Activated naive CD4-positive, alpha-beta T cell treated with anti-CD3 and anti-CD28 coated beads, Interleukin-2, amount 50 U/mL, for 24 hours (primary cell): ENCODE measurements around the gene PTGES2.
"Not testable (repeated sequence)": the region's sequence is repeated elsewhere in the genome, so short reads cannot be mapped to it uniquely, and the experiment has no call there.

ENCODE experiments used
- H3K27ac Mint-ChIP-seq: one replicate; pipeline ENCODE4 v1.8.0; 2021; ENCODE audit warnings: mild to moderate bottlenecking, mixed read lengths
- H3K27me3 Mint-ChIP-seq: one replicate; pipeline ENCODE4 v1.8.0; 2021; ENCODE audit warnings: mixed read lengths
- H3K36me3 Mint-ChIP-seq: one replicate; pipeline ENCODE4 v1.8.0; 2021; ENCODE audit warnings: mixed read lengths
- H3K4me1 Mint-ChIP-seq: one replicate; pipeline ENCODE4 v1.8.0; 2021; ENCODE audit warnings: mixed read lengths
- H3K4me3 Mint-ChIP-seq: one replicate; pipeline ENCODE4 v1.8.0; 2021; ENCODE audit warnings: mild to moderate bottlenecking, mixed read lengths
- H3K9me3 Mint-ChIP-seq: one replicate; pipeline ENCODE4 v1.8.0; 2021; ENCODE audit warnings: mixed read lengths

Gene PTGES2

GRCh38 chr9:128117613-128118471 lies 9.7 kb downstream of the PTGES2 start:
- Mint-ChIP-seq H3K27me3 (no peaks in the 10 kb centered on the region), H3K36me3 (peaks cover 3% of the 10 kb centered on the region), H3K9me3 (no peaks in the 10 kb centered on the region), H3K4me1 (peaks cover 8% of the 10 kb centered on the region), H3K4me3 (no peak overlapping the region), H3K27ac (peak overlapping the region; percentile 43)

- Mint-ChIP-seq H3K4me1 (peaks cover 8% of the 10 kb centered on the region), H3K27me3 (no peaks in the 10 kb centered on the region), H3K9me3 (no peaks in the 10 kb centered on the region), H3K36me3 (peaks cover 3% of the 10 kb centered on the region), H3K27ac (no peak overlapping the region), H3K4me3 (no peak overlapping the region)
These were observed 11.1 kb downstream of the PTGES2 start for GRCh38 chr9:128116104-128117083.

- H3K4me1 Mint-ChIP-seq = peaks cover 8% of the 10 kb centered on the region
- H3K27ac Mint-ChIP-seq = no peak overlapping the region
- H3K9me3 Mint-ChIP-seq = no peaks in the 10 kb centered on the region
- H3K4me3 Mint-ChIP-seq = no peak overlapping the region
- peaks cover 3% of the 10 kb centered on the region for H3K36me3 Mint-ChIP-seq
- H3K27me3 Mint-ChIP-seq = no peaks in the 10 kb centered on the region
These were observed 12.1 kb downstream of the PTGES2 start for GRCh38 chr9:128115187-128116103.

- H3K36me3 Mint-ChIP-seq = peaks cover 6% of the 10 kb centered on the region
- H3K9me3 Mint-ChIP-seq = no peaks in the 10 kb centered on the region
- peaks cover 12% of the 10 kb centered on the region for H3K4me1 Mint-ChIP-seq
- H3K4me3 Mint-ChIP-seq = no peak overlapping the region
- H3K27me3 Mint-ChIP-seq = no peaks in the 10 kb centered on the region
- H3K27ac Mint-ChIP-seq = no peak overlapping the region
These were observed 13.0 kb downstream of the PTGES2 start for GRCh38 chr9:128114326-128115186.

GRCh38 chr9:128113526-128114325 lies 13.8 kb downstream of the PTGES2 start:
- H3K4me1 Mint-ChIP-seq = peaks cover 14% of the 10 kb centered on the region
- no peak overlapping the region for H3K4me3 Mint-ChIP-seq
- H3K36me3 Mint-ChIP-seq = peaks cover 7% of the 10 kb centered on the region
- H3K27me3 Mint-ChIP-seq = no peaks in the 10 kb centered on the region
- H3K27ac Mint-ChIP-seq = no peak overlapping the region
- H3K9me3 Mint-ChIP-seq = no peaks in the 10 kb centered on the region

GRCh38 chr9:128111726-128112125 lies 15.8 kb downstream of the PTGES2 start:
- H3K27ac Mint-ChIP-seq, H3K4me3 Mint-ChIP-seq, H3K27me3 Mint-ChIP-seq, H3K9me3 Mint-ChIP-seq, H3K4me1 Mint-ChIP-seq: not testable (repeated sequence)
- H3K36me3 Mint-ChIP-seq = peaks cover 14% of the 10 kb centered on the region

- no peak overlapping the region for H3K4me3 Mint-ChIP-seq
- no peaks in the 10 kb centered on the region for H3K9me3 Mint-ChIP-seq
- peaks cover 14% of the 10 kb centered on the region for H3K4me1 Mint-ChIP-seq
- H3K27me3 Mint-ChIP-seq = no peaks in the 10 kb centered on the region
- H3K27ac Mint-ChIP-seq = peak overlapping the region; percentile 74
- peaks cover 14% of the 10 kb centered on the region for H3K36me3 Mint-ChIP-seq
These were observed 18.3 kb downstream of the PTGES2 start for GRCh38 chr9:128109050-128109709.

- no peak overlapping the region for H3K4me3 Mint-ChIP-seq
- H3K9me3 Mint-ChIP-seq = no peaks in the 10 kb centered on the region
- peaks cover 20% of the 10 kb centered on the region for H3K4me1 Mint-ChIP-seq
- H3K27ac Mint-ChIP-seq = no peak overlapping the region
- peaks cover 15% of the 10 kb centered on the region for H3K36me3 Mint-ChIP-seq
- H3K27me3 Mint-ChIP-seq = no peaks in the 10 kb centered on the region
These were observed 19.1 kb downstream of the PTGES2 start for GRCh38 chr9:128108269-128109049.

GRCh38 chr9:128107468-128108268 lies 19.9 kb downstream of the PTGES2 start:
- H3K4me3 Mint-ChIP-seq = no peak overlapping the region
- peaks cover 17% of the 10 kb centered on the region for H3K36me3 Mint-ChIP-seq
- H3K9me3 Mint-ChIP-seq = no peaks in the 10 kb centered on the region
- H3K27ac Mint-ChIP-seq = peak overlapping the region; percentile 35
- H3K4me1 Mint-ChIP-seq = peaks cover 27% of the 10 kb centered on the region
- H3K27me3 Mint-ChIP-seq = no peaks in the 10 kb centered on the region

GRCh38 chr9:128106940-128107467 lies 20.5 kb downstream of the PTGES2 start:
- peaks cover 18% of the 10 kb centered on the region for H3K36me3 Mint-ChIP-seq
- no peak overlapping the region for H3K27ac Mint-ChIP-seq
- H3K27me3 Mint-ChIP-seq = no peaks in the 10 kb centered on the region
- no peaks in the 10 kb centered on the region for H3K9me3 Mint-ChIP-seq
- no peak overlapping the region for H3K4me3 Mint-ChIP-seq
- peaks cover 32% of the 10 kb centered on the region for H3K4me1 Mint-ChIP-seq

GRCh38 chr9:128106181-128106939 lies 21.2 kb downstream of the PTGES2 start:
- H3K27ac Mint-ChIP-seq = no peak overlapping the region
- no peak overlapping the region for H3K4me3 Mint-ChIP-seq
- peaks cover 18% of the 10 kb centered on the region for H3K36me3 Mint-ChIP-seq
- no peaks in the 10 kb centered on the region for H3K9me3 Mint-ChIP-seq
- H3K4me1 Mint-ChIP-seq = peaks cover 34% of the 10 kb centered on the region
- H3K27me3 Mint-ChIP-seq = no peaks in the 10 kb centered on the region
